Measurements from ENCODE around the gene DYSF. TPM values are rescaled to one million over a fixed set of nuclear protein-coding genes. Genes with fewer than 3 reads are reported as not detected.

The DYSF gene
- polyA plus RNA-seq, 1 donor from 2014 or later = 0.04 TPM

DNA sequence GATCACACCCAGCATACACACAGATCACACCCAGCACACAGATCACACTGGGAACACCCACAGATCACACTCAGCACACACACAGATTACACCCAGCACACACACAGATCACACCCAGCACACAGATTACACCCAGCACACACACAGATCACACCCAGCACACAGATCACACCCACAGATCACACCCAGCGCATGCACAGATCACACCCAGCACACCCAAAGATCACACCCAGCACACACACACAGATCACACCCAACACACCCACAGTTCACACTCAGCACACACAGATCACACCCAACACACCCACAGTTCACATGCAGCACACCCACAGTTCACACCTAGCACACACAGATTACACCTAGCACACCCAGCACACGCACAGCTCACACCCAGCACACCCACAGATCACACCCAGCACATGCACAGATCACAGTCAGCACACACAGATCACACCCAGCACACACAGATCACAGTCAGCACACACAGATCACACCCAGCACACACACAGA, 117.6 kb downstream of the DYSF start:
- no peaks in the 10 kb centered on the region for H3F3A ChIP-seq (ENCODE audit: insufficient read depth, low read length, poor library complexity, severe bottlenecking)
- TF ChIP-seq MXI1 (conservative IDR thresholded peaks at IDR 0.05; ENCODE audit: poor library complexity, severe bottlenecking) = no peak
- TF ChIP-seq RAD21 (conservative IDR thresholded peaks at IDR 0.05) = no peak
- no peak for TF ChIP-seq EP300 (conservative IDR thresholded peaks at IDR 0.05; ENCODE audit: poor library complexity, severe bottlenecking)
- TF ChIP-seq POLR2AphosphoS5 (IDR thresholded peaks at IDR 0.05) = no peak
- TF ChIP-seq TAF1 (IDR thresholded peaks at IDR 0.05; ENCODE audit: low read depth) = no peak
- TF ChIP-seq, protein P1, sequence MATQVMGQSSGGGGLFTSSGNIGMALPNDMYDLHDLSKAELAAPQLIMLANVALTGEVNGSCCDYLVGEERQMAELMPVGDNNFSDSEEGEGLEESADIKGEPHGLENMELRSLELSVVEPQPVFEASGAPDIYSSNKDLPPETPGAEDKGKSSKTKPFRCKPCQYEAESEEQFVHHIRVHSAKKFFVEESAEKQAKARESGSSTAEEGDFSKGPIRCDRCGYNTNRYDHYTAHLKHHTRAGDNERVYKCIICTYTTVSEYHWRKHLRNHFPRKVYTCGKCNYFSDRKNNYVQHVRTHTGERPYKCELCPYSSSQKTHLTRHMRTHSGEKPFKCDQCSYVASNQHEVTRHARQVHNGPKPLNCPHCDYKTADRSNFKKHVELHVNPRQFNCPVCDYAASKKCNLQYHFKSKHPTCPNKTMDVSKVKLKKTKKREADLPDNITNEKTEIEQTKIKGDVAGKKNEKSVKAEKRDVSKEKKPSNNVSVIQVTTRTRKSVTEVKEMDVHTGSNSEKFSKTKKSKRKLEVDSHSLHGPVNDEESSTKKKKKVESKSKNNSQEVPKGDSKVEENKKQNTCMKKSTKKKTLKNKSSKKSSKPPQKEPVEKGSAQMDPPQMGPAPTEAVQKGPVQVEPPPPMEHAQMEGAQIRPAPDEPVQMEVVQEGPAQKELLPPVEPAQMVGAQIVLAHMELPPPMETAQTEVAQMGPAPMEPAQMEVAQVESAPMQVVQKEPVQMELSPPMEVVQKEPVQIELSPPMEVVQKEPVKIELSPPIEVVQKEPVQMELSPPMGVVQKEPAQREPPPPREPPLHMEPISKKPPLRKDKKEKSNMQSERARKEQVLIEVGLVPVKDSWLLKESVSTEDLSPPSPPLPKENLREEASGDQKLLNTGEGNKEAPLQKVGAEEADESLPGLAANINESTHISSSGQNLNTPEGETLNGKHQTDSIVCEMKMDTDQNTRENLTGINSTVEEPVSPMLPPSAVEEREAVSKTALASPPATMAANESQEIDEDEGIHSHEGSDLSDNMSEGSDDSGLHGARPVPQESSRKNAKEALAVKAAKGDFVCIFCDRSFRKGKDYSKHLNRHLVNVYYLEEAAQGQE (IDR thresholded peaks at IDR 0.05; ENCODE audit: borderline replicate concordance) = no peak
- TF ChIP-seq, protein P2, sequence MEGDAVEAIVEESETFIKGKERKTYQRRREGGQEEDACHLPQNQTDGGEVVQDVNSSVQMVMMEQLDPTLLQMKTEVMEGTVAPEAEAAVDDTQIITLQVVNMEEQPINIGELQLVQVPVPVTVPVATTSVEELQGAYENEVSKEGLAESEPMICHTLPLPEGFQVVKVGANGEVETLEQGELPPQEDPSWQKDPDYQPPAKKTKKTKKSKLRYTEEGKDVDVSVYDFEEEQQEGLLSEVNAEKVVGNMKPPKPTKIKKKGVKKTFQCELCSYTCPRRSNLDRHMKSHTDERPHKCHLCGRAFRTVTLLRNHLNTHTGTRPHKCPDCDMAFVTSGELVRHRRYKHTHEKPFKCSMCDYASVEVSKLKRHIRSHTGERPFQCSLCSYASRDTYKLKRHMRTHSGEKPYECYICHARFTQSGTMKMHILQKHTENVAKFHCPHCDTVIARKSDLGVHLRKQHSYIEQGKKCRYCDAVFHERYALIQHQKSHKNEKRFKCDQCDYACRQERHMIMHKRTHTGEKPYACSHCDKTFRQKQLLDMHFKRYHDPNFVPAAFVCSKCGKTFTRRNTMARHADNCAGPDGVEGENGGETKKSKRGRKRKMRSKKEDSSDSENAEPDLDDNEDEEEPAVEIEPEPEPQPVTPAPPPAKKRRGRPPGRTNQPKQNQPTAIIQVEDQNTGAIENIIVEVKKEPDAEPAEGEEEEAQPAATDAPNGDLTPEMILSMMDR (IDR thresholded peaks at IDR 0.05; ENCODE audit: poor library complexity, severe bottlenecking) = no peak
- TF ChIP-seq SMC3 (conservative IDR thresholded peaks at IDR 0.05; ENCODE audit: poor library complexity) = no peak
- no peak for TF ChIP-seq EZH2 (IDR thresholded peaks at IDR 0.05; ENCODE audit: borderline replicate concordance, insufficient read depth, low read length, poor library complexity, severe bottlenecking)

DNA sequence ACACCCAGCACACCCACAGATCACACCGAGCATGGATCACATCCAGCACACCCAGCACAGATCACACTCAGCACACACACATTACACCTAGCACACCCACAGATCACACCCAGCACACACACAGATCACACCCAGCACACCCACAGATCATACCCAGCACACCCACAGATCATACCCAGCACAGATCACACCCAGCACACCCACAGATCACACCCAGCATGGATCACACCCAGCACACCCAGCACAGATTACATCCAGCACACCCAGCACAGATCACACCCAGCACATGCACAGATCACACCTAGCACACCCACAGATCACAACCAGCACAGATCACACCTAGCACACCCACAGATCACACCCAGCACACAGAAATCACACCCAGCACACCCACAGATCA, 118.6 kb downstream of the DYSF start:
- no peaks in the 10 kb centered on the region for H3K79me2 ChIP-seq (replicated peaks; ENCODE audit: insufficient read depth, low read length)
- H3F3A ChIP-seq (ENCODE audit: insufficient read depth, low read length, poor library complexity, severe bottlenecking) = no peaks in the 10 kb centered on the region
- H2AFZ ChIP-seq (ENCODE audit: low read depth, low read length) = no peak overlapping the region
- no peaks in the 10 kb centered on the region for H3K27me3 ChIP-seq (ENCODE audit: insufficient read depth, low read depth, low read length)
- H3K9me2 ChIP-seq (ENCODE audit: insufficient read depth, low read length) = no peaks in the 10 kb centered on the region
- no peak overlapping the region for H3K4me3 ChIP-seq (ENCODE audit: low read length)
- no peaks in the 10 kb centered on the region for H3K36me3 ChIP-seq (ENCODE audit: insufficient read depth, low read length)
- H4K20me1 ChIP-seq (ENCODE audit: insufficient read depth) = no peaks in the 10 kb centered on the region
- TF ChIP-seq EZH2 (IDR thresholded peaks at IDR 0.05; ENCODE audit: borderline replicate concordance, insufficient read depth, low read length, poor library complexity, severe bottlenecking) (no peak), EP300 (conservative IDR thresholded peaks at IDR 0.05; ENCODE audit: poor library complexity, severe bottlenecking) (no peak), SMC3 (conservative IDR thresholded peaks at IDR 0.05; ENCODE audit: poor library complexity) (no peak), MXI1 (conservative IDR thresholded peaks at IDR 0.05; ENCODE audit: poor library complexity, severe bottlenecking) (no peak), RAD21 (conservative IDR thresholded peaks at IDR 0.05) (no peak)
- TF ChIP-seq, protein P1 (IDR thresholded peaks at IDR 0.05; ENCODE audit: borderline replicate concordance) = no peak
- TF ChIP-seq, protein P2 (IDR thresholded peaks at IDR 0.05; ENCODE audit: poor library complexity, severe bottlenecking) = no peak
- H3K4me2 ChIP-seq (ENCODE audit: low read length) = no peak overlapping the region
- H3K27ac ChIP-seq (ENCODE audit: low read length) = no peak overlapping the region
- no peak overlapping the region for H3K9ac ChIP-seq (ENCODE audit: low read length)
- no peaks in the 10 kb centered on the region for H3K9me3 ChIP-seq (ENCODE audit: low read length)

More for the DNA sequence above, 117.6 kb downstream of the DYSF start:
- Histone ChIP-seq H3K9ac (ENCODE audit: low read length) (no peak overlapping the region), H2AFZ (ENCODE audit: low read depth, low read length) (no peak overlapping the region), H3K9me2 (ENCODE audit: insufficient read depth, low read length) (no peaks in the 10 kb centered on the region), H3K27ac (ENCODE audit: low read length) (no peak overlapping the region), H3K4me2 (ENCODE audit: low read length) (no peak overlapping the region), H3K9me3 (ENCODE audit: low read length) (no peaks in the 10 kb centered on the region), H3K36me3 (ENCODE audit: insufficient read depth, low read length) (no peaks in the 10 kb centered on the region), H3K4me3 (ENCODE audit: low read length) (no peak overlapping the region), H4K20me1 (ENCODE audit: insufficient read depth) (no peaks in the 10 kb centered on the region), H3K79me2 (replicated peaks; ENCODE audit: insufficient read depth, low read length) (no peaks in the 10 kb centered on the region), H3K27me3 (ENCODE audit: insufficient read depth, low read depth, low read length) (no peaks in the 10 kb centered on the region)

Measured in neural cell (in vitro differentiated cells).